ENCODE data around the gene CENPP.

- TF ChIP-seq NR1H2 (CRISPR knock-in tag; IDR thresholded peaks at IDR 0.05) (no peak), CDX4 (CRISPR knock-in tag; IDR thresholded peaks at IDR 0.05; ENCODE audit: borderline replicate concordance) (no peak), FOXP1 (CRISPR knock-in tag; IDR thresholded peaks at IDR 0.05; ENCODE audit: borderline replicate concordance) (no peak), CTCF (IDR thresholded peaks at IDR 0.05) (no peak), NFATC4 (CRISPR knock-in tag; IDR thresholded peaks at IDR 0.05) (no peak), SMAD4 (CRISPR knock-in tag; IDR thresholded peaks at IDR 0.05) (no peak), EMX1 (CRISPR knock-in tag; IDR thresholded peaks at IDR 0.05) (no peak), ATF1 (CRISPR knock-in tag; IDR thresholded peaks at IDR 0.05) (no peak), GABPB1 (CRISPR knock-in tag; IDR thresholded peaks at IDR 0.05) (no peak)
Measured at GRCh38 chr9:92527291-92527828, 201.6 kb downstream of the CENPP start.
